A549 treated with RU486 at 1 μM for 4 hours (cell line): ENCODE measurements around the gene IL12RB1. TPM values are rescaled to one million over a fixed set of nuclear protein-coding genes. Genes with fewer than 3 reads are reported as not detected.

ENCODE experiments used
- total RNA-seq: library from RNA; stranded (reverse); fragments of 200-300 nt; extraction: Qiagen RNA extraction; gene quantifications from 5 replicates; pipeline ENCODE4 v1.2.3, GENCODE V29; 2022; ENCODE audit warnings: low read depth

Gene IL12RB1
- not detected in 5 replicates for total RNA-seq

DNA sequence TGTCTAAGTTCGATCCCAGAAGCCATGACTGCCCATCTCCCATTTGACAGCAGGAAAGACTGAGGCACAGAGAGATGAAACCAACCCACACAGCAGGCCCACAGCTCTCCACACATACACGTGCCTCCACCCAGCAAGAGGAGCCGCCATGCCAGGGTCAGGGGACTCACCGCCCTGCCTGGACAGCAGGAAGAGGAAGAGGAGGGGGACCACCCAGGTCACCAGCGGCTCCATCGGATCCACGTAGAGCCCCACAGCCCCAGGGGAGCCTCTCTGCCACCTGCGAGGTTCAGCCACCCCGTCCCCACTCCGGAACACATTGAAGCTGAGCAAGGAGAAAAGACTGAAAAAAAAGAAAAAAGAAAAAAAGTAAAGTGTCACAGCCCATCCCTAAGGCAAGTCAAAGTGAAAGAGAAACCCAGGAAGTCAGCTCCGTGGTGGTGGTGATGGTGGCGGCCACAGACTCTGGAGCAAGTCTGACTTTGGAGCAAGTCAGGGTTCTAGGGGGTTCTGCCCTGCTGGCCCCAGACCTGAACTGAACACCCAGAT, at the start of gene IL12RB1:
IL12RB1 (minus strand) TSS at position 345 of the 549 bp plus-strand sequence; CDS start at position 234, 111 bp downstream.

DNA sequence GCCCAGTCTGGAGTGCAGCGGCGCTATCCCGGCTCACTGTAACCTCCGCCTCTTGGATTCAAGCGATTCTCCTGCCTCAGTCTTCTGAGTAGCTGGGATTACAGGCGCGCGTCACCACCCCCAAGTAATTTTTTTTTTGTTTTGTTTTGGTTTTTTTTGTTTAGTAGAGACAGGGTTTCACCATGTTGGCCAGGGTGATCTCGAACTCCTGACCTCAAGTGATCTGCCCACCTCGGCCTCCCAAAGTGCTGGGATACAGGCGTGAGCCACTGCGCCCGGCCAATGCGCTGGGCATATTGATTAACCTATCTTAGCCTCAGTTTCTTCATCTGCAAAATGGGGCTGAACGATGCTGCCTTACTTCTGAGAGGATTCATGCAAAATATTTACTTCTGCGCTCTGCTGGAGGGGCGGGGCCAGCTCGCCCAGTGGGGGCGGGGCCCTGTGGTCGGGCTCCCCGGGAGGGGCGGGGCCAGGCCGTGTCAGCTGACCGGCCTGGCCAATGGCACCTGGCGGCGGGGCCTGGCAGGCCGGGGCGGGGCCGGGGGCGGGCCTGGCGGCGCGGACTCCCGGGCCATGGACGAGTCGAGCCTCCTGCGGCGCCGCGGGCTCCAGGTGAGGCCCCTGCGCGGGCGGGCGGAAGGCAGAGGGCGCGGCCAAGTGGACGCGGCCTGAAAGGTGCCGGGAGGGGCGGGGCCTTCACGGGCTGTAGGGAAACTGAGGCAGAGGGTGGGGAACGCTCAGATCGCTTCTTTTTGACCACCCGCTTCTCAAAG, 10.7 kb upstream of the IL12RB1 start, which contains the start of gene MAST3:
MAST3 (plus strand) TSS at position 562 of the 776 bp plus-strand sequence; CDS start at position 577, 15 bp downstream.

Other genes starting within 250 kb of the IL12RB1 start
- gene JAK3, start 239.0 kb downstream of the IL12RB1 start, total RNA-seq, result 0.15 to 0.36 TPM (median 0.31 TPM) in 5 replicates
- gene RPL18A, start 227.0 kb downstream of the IL12RB1 start, total RNA-seq, result 1,820 to 2,407 TPM (median 2,274 TPM) in 5 replicates
- 0.06 to 0.25 TPM (median 0.17 TPM) in 5 replicates for gene SLC5A5, start 215.0 kb downstream of the IL12RB1 start, total RNA-seq
- 101 to 120 TPM (median 112 TPM) in 5 replicates for gene CCDC124, start 153.9 kb downstream of the IL12RB1 start, total RNA-seq
- gene KCNN1, start 119.8 kb downstream of the IL12RB1 start, total RNA-seq, result 0.38 to 0.98 TPM (median 0.47 TPM) in 5 replicates
- gene ARRDC2, start 78.8 kb downstream of the IL12RB1 start, total RNA-seq, result 18.4 to 28.5 TPM (median 27.6 TPM) in 5 replicates
- gene MAST3, start 10.8 kb upstream of the IL12RB1 start, total RNA-seq, result 1.6 to 2.2 TPM (median 1.8 TPM) in 5 replicates
- gene PIK3R2, start 66.2 kb upstream of the IL12RB1 start, total RNA-seq, result 3.0 to 13.4 TPM (median 9.3 TPM) in 5 replicates
- 10.4 to 22.0 TPM (median 15.3 TPM) in 5 replicates for gene IFI30, start 86.9 kb upstream of the IL12RB1 start, total RNA-seq
- 9.0 to 13.3 TPM (median 10.7 TPM) in 5 replicates for gene MPV17L2, start 106.3 kb upstream of the IL12RB1 start, total RNA-seq
- gene RAB3A, start 117.1 kb upstream of the IL12RB1 start, total RNA-seq, result 0.53 to 1.1 TPM (median 0.57 TPM) in 5 replicates
- gene PDE4C, start 139.5 kb upstream of the IL12RB1 start, total RNA-seq, result 0.27 to 0.50 TPM in 2 of 5 replicates, not detected in the others
- 0.32 to 0.49 TPM (median 0.40 TPM) in 5 replicates for gene IQCN, start 187.5 kb upstream of the IL12RB1 start, total RNA-seq
- gene JUND, start 194.7 kb upstream of the IL12RB1 start, total RNA-seq, result 35.1 to 63.5 TPM (median 51.7 TPM) in 5 replicates
- 228 to 256 TPM (median 239 TPM) in 5 replicates for gene LSM4, start 236.1 kb upstream of the IL12RB1 start, total RNA-seq